Mucosa of gallbladder (tissue), 1 donor: ENCODE results near the gene CYB5A. TPM values are rescaled to one million over a fixed set of nuclear protein-coding genes. Genes with fewer than 3 reads are reported as not detected.
"Not testable (repeated sequence)": the region's sequence is repeated elsewhere in the genome, so short reads cannot be mapped to it uniquely, and the experiment has no call there.

Experiments used
- DNase-seq: peaks from one replicate; pipeline ENCODE4 v3.0.0-alpha.2; 2020; ENCODE audit warnings: low spot score
- total RNA-seq: library from RNA; stranded (reverse); gene quantifications from one replicate; pipeline ENCODE4 v1.2.1, GENCODE V29; 2021
- donor health status: DM: no; HTN: no; CAD: no.

CYB5A gene, protein sequence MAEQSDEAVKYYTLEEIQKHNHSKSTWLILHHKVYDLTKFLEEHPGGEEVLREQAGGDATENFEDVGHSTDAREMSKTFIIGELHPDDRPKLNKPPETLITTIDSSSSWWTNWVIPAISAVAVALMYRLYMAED
- 566 TPM for total RNA-seq

DNA sequence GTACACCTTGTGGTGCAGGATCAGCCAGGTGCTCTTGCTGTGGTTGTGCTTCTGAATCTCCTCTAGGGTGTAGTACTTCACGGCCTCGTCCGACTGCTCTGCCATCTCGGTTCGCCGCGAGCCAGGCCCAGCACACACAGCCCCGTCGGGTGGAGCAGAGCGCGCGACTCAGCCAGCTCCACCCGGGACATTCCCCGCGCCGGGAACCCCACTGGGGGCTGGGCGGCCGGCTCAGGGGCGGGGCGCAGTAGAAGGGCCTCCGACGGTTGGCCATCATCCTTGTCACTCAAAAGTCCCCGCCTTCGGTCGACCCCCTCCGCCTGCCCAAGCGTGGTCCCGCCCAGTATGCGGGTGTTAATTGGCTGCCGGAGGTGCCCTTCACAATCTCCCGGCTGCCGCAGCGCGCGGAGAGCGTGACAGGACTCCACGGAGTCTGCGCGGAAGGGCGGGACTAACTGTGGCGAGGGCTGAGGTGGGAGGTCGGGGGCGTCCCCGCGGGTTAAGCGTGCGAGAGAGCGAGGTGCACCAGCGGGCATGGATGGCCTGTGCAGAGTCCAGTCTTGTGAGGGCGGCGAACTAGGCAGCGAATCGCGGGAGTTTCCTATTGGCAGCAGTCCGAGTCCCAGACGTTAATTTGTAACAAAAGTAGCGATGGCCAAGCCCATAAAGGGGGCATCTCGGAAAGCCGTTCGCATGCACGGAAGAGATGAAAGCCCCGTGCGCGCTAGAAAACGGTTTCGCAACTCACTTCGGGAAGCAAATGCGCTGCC lies at the start of gene CYB5A:
TSS of gene CYB5A (minus strand) at position 193 of the 770 bp plus-strand sequence. CDS start at position 105, 88 bp downstream.
- peak; percentile 99 for DNase-seq

DNA sequence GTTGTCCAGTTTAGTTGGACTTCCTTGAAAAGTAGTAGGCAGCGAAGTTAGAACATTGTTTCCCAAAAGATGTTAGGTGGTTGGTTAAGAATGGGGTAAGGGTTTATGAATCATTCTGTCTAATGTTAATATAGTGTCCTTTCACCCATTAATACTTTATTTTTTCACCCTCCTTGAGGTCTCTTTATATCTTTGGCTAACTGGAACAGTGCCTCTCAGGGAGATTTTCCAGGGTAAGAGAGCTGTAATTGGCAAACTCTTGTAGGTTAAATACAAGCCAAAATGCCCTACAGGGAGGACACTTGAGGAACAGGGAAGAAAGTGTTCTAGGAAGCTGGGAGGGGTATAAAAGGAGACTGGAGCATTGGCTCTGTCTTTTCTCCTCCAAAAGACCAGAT lies 46.1 kb upstream of the CYB5A start:
- DNase-seq, result no peak

DNA sequence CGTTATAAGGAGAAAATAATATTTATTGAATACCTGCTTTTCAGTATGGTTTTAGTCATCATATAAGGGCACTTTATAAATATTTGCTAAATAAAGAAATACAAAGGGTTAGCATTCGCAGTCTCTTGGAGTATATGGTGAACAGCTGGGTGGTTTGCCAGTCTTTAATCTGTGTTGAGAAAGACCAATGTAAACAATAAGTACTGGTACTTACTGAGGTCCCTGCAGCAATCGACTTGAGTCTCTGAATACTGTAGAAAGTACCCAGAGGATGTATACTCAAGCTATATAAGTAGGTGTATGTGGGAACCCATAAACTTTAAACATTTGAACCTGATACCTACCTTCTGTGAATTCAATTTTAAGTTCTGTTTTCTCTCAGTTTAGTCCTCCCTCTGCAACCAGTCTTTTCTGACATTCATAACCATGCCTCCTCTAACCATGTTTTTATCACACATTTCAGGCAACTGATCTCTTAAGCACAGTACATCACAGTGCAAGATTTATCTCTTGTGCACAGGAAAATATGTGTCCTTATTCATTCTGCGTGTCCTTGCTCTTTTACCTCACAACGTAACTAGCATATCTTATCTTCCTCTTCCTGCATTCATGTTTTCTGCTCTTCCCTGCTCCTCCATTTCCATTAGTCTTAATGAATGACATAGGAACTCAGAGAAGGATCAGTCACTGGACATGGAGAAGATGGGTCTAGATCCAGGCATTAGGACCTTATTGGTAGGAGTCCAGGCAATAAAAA lies 45.6 kb upstream of the CYB5A start:
- no peak for DNase-seq

GRCh38 chr18:74336656-74337055 lies 44.9 kb upstream of the CYB5A start:
- no peak for DNase-seq

GRCh38 chr18:74334242-74334893 lies 42.6 kb upstream of the CYB5A start:
- no peak for DNase-seq

DNA sequence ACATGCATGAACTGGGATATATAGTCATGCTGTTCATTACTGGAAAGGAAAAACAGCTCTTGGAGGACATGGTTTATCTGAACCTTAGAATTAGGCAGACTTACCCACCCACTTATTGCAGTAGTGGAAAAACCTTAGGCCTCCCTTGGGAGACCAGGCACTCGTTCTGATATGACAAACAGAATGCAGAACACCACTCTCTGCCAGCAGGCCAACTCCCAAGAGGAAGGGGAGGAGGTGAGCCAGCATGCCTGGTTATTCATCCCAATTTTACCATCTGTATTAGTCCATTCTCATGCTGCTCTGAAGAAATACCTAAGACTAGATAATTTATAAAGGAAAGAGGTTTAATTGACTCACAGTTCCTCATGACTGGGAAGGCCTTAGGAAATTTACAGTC lies 41.3 kb upstream of the CYB5A start:
- no peak for DNase-seq

DNA sequence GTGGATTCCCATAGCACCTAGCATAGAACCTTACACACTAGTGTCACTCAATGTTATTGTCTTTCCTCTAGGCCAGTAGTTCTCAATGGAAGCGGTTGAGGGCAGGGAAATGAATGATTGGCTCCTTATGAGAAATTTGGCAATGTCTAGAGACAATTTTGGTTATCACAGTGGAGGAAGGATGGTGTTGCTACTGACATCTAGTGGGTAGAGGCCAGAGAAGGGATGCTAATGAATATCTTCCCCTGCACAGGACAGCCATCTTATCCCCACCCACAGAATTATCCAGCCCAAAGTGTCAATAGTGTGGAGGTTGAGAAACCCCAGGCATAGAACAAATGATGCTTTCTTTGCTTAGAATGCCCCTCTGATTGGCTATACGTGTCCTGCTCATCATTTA lies 39.6 kb upstream of the CYB5A start:
- no peak for DNase-seq

- DNase-seq, result no peak
Measured at GRCh38 chr18:74329688-74330205, 38.0 kb upstream of the CYB5A start.

DNA sequence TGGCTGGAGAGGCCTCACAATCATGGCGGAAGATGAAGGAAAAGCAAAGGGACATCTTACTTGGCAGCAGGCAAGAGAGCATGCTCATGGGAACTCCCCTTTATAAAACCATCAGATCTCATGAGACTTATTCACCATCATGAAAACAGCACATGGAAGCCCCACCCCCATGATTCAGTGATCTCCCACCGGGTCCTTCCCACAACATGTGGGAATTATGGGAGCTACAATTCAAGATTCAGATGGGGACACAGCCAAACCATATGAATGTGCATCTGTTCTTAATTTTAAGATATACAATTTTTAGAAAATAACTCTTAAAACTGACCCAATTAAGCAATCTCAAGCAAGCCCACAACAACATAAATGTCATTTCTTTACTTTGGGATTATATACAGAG lies 36.4 kb upstream of the CYB5A start:
- DNase-seq, result no peak

GRCh38 chr18:74326791-74327190 lies 35.0 kb upstream of the CYB5A start:
- not testable (repeated sequence) for DNase-seq

DNA sequence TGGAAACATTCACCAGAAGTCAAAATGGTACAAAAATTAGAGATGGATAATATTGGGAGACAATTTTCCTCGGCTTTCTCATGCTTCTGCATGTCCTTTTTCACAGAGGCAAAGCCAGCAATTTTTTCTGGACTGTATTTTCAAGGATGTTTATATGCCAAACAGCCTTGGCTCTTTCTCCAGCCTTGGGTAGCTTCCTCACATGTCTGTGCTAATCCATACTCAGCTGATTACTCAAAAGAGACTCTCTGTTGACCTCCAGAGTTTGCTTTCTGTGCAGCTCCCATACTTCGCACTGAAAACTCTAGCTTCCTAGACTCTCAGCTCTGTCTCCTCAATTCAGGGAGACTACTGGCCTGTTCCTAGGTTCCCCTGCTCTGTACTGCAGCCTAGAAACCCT lies 34.5 kb upstream of the CYB5A start:
- DNase-seq, result no peak

DNA sequence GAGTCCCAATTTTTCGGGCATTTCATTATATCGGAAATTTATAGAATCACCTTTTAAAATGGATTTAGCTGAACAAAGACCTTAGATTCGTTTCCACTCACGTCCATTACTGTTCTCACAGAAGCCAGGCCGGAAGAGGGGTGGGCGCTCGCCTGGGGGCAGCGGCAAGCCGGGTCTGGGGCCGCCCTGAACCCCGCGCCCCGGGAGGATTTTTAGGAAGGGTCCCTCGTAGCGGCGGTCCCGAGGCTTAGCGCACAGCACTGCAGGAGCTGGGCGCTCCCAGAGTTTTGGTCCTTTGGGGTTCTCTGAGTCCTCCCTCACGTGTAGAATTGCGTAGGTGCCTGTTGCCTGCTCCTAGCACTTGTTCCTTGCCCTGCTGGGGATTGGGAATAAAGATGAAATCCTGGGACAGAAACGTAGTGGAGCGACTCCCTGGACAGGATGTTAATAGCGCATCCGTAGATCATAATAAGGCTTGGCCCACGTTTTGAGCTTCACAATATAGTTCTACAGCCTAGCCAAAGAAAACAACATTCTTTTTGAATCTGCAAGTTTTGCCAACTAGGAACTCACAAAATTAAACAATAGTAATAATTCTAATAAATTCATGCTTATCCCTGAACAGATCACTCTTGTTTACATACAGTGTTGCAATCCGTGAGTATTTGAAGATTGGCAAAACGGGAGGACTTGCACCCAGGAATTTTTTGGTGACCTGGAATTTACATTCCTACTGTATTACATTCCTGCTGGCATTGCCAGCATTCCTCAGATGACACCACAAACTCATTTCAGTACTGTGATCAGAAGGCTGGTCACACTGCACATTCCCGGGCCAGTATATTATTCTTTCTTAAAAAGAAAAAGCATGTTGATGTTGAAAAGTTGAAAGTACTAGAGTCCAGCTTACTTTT lies 24.8 kb upstream of the CYB5A start:
- DNase-seq, result no peak

GRCh38 chr18:74315464-74316256 lies 23.9 kb upstream of the CYB5A start, which contains the start of gene C18orf63:
Gene C18orf63 (plus strand): TSS chr18:74315839. CDS start chr18:74317866, 2,027 bp downstream.
- DNase-seq, result no peak

- no peak for DNase-seq
Measured at GRCh38 chr18:74314759-74315463, 23.1 kb upstream of the CYB5A start.

- DNase-seq, result no peak
Measured at GRCh38 chr18:74311000-74311399, 19.2 kb upstream of the CYB5A start.

- DNase-seq, result no peak
Measured at GRCh38 chr18:74310411-74310810, 18.6 kb upstream of the CYB5A start.

DNA sequence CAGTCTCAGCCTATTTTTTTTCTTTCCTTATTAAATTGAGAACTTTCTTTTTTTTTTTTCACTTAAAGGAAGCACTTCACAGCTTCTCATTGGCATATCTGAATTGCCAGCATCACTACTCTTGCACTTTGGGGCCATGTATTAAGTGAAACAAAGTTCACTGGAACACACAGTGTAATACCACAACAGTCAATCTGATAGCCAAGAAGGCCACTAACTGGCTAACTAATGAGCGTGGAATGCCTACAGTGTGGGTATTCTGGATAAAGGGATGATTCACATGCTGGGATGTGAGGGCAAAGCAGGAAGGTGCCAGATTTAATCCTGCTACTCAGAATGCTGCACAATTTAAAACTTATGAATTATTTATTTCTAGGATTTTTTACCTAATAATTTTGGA lies 12.2 kb upstream of the CYB5A start:
- DNase-seq, result no peak

DNA sequence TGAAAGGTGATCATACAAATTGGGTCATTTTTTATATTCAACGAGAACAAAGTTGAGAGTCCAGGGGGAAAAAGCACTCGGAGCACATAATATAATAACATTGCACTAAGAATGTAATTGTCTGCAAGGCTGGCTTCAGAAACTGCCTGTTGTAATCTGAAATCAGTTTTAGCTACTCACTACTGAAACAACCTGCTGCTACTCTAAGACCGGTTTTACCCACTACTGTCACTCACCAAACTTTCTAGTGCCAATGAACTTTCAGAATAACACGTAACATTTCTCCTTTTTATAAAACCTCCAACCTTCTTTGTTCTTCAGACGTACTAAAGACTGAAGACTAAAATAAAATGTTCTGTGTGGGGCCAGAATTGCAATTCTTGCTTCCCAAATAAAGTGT lies 11.5 kb upstream of the CYB5A start:
- DNase-seq, result no peak

- DNase-seq, result no peak
Measured at GRCh38 chr18:74299746-74300145, 8.0 kb upstream of the CYB5A start.

- DNase-seq, result no peak
Measured at GRCh38 chr18:74299162-74299561, 7.4 kb upstream of the CYB5A start.
